HepG2 (cell line): Measurements from ENCODE around the gene PXK. TPM values are rescaled to one million over a fixed set of nuclear protein-coding genes. Genes with fewer than 3 reads are reported as not detected.

ENCODE experiments used
- IRX3 ChIP-seq: sonication (generic); formaldehyde crosslinking; IDR thresholded peaks from 2 replicates; pipeline ENCODE4 v1.8.1; 2023; ENCODE audit warnings: mild to moderate bottlenecking, low read depth, missing genetic modification reagents, borderline replicate concordance
- MED8 ChIP-seq: sonication (generic); formaldehyde crosslinking; IDR thresholded peaks from 2 replicates; pipeline ENCODE4 v1.8.1; 2023; ENCODE audit warnings: mild to moderate bottlenecking, missing genetic modification reagents; ENCODE audit not compliant: insufficient replicate concordance
- NFKB2 ChIP-seq: sonication (generic); formaldehyde crosslinking; IDR thresholded peaks from 2 replicates; pipeline ENCODE4 v1.4.0; 2020; ENCODE audit warnings: missing genetic modification reagents, borderline replicate concordance
- RFXAP ChIP-seq: sonication (generic); formaldehyde crosslinking; IDR thresholded peaks from 2 replicates; pipeline ENCODE4 v1.4.0; 2020; ENCODE audit warnings: missing genetic modification reagents, borderline replicate concordance
- ZC3H4 ChIP-seq: sonication (generic); formaldehyde crosslinking; IDR thresholded peaks from 2 replicates; pipeline ENCODE4 v1.4.0; 2020; ENCODE audit warnings: missing genetic modification reagents, borderline replicate concordance
- ZNF180 ChIP-seq: sonication (generic); formaldehyde crosslinking; IDR thresholded peaks from 2 replicates; pipeline ENCODE4 v1.4.0; 2020; ENCODE audit warnings: low read depth, missing genetic modification reagents, borderline replicate concordance
- ZNF232 ChIP-seq: sonication (generic); formaldehyde crosslinking; IDR thresholded peaks from 2 replicates; pipeline ENCODE4 v1.4.0; 2020; ENCODE audit warnings: missing genetic modification reagents, borderline replicate concordance
- ZNF501 ChIP-seq: sonication (generic); formaldehyde crosslinking; IDR thresholded peaks from 2 replicates; pipeline ENCODE4 v1.5.1; 2020; ENCODE audit warnings: mild to moderate bottlenecking, moderate library complexity, missing genetic modification reagents
- ZNF577 ChIP-seq: sonication (generic); formaldehyde crosslinking; IDR thresholded peaks from 2 replicates; pipeline ENCODE4 v1.4.0; 2020; ENCODE audit warnings: mild to moderate bottlenecking, low read depth, missing genetic modification reagents, borderline replicate concordance
- polyA plus RNA-seq, 8 experiments: library from polyadenylated mRNA; depleted of rRNA in 3 of 8; stranded (reverse) in 7 of 8; unstranded in 1 of 8; fragments of >200 nt; fragmentation: Illumina TruSeq in 4 of 8; extraction: Trizol in 4 of 8; gene quantifications; 2 replicates each; pipeline versions ENCODE4 v1.2.1 to v1.2.3, GENCODE V29; 2011 to 2016; ENCODE audit warnings: low read depth in 4 of 8, missing spikeins in 1 of 8, mixed read lengths in 1 of 8; ENCODE audit not compliant: insufficient read depth in 1 of 8
- total RNA-seq, 5 experiments: library from RNA; depleted of rRNA; stranded (reverse); fragments of >200 nt; fragmentation: Illumina TruSeq; extraction: Trizol; gene quantifications; 2 replicates each; pipeline ENCODE4 v1.2.3, GENCODE V29; 2016; ENCODE audit warnings: low read depth in 1 of 5
- TF ChIP-seq, protein P1 (sequence below): sonication (generic); formaldehyde crosslinking; IDR thresholded peaks from 2 replicates; pipeline ENCODE4 v1.4.0; 2020; ENCODE audit warnings: missing genetic modification reagents; ENCODE audit errors: not compliant biosample characterization
- TF ChIP-seq, protein P2 (sequence below): sonication (generic); formaldehyde crosslinking; IDR thresholded peaks from 2 replicates; pipeline ENCODE4 v1.8.1; 2023; ENCODE audit warnings: mild to moderate bottlenecking, missing genetic modification reagents, borderline replicate concordance
- TF ChIP-seq, protein P3 (sequence below): sonication (generic); formaldehyde crosslinking; IDR thresholded peaks from 2 replicates; pipeline ENCODE4 v1.4.0; 2020; ENCODE audit warnings: missing genetic modification reagents, borderline replicate concordance
- TF ChIP-seq, protein P4 (sequence below), 2 experiments: sonication (generic) in 1 of 2; formaldehyde crosslinking in 1 of 2; IDR thresholded peaks; 2 replicates each; pipeline versions ENCODE4 v1.4.0 to v1.6.1; 2018 to 2020; ENCODE audit warnings: missing genetic modification reagents in 2 of 2, borderline replicate concordance in 1 of 2, low read depth in 1 of 2, mild to moderate bottlenecking in 1 of 2, missing biosample characterization in 1 of 2
- TF ChIP-seq, protein P5 (sequence below): conservative IDR thresholded peaks from 2 replicates; pipeline ENCODE4 v1.6.1; 2018; ENCODE audit warnings: missing genetic modification reagents
- TF ChIP-seq, protein P6 (sequence below): sonication (generic); formaldehyde crosslinking; conservative IDR thresholded peaks from 2 replicates; pipeline ENCODE4 v1.4.0; 2020; ENCODE audit warnings: missing genetic modification reagents

PXK gene
- total and polyA plus RNA-seq, 2 of the 13 experiments (the other 11 are each of a cell fraction or from before 2014, with no cell fraction given): 6.4 to 18.6 TPM

DNA sequence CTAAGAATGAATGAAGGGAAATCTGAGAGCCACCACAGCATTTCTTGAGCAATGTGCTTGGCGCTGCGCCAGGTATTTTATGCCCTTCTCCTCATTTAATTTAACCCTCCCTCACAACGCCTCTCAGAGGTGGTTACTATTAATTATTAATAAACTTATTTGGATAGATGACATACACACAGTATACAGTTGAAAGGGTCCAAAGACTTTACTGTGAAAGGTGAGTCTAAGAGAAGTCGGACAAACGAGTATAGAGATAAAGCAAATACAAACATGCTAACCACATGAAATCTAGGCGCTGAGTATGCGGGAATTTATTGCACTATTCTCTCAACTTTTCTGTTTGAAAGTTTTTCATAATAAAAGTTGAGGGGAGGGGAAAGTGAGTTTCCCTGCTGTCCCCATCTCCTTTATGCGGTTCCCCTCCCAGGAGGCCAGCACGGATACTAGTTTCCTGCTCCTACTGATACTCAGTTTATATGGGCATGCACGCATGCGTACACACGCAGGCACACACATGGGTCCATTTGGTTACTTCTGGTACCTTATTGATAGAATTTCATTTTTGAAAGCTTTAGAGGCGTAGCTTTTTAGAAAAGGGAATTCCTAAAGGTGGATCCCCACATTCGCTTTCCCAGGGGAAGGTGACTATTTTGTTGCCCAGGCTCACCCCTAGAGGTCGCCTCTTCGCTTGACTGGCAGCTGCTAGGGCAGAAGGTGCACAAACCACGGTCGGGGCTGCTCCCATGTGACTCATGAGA is 130.7 kb downstream of the PXK start (continued):
- TF ChIP-seq, protein P1, sequence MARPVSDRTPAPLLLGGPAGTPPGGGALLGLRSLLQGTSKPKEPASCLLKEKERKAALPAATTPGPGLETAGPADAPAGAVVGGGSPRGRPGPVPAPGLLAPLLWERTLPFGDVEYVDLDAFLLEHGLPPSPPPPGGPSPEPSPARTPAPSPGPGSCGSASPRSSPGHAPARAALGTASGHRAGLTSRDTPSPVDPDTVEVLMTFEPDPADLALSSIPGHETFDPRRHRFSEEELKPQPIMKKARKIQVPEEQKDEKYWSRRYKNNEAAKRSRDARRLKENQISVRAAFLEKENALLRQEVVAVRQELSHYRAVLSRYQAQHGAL (CRISPR knock-in tag): no peak
- TF ChIP-seq ZC3H4 (CRISPR knock-in tag): no peak
- TF ChIP-seq ZNF232: no peak
- peak; percentile 57; the same call in 1 of the 2 replicates for TF ChIP-seq ZNF501 (CRISPR knock-in tag)
- TF ChIP-seq NFKB2 (CRISPR knock-in tag): no peak; the same call in 1 of the 2 replicates
- TF ChIP-seq ZNF180 (CRISPR knock-in tag): no peak
- TF ChIP-seq RFXAP (CRISPR knock-in tag): no peak
- TF ChIP-seq, protein P2, sequence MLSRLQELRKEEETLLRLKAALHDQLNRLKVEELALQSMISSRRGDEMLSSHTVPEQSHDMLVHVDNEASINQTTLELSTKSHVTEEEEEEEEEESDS (CRISPR knock-in tag): no peak
- TF ChIP-seq MED8 (CRISPR knock-in tag): no peak
- TF ChIP-seq, protein P3, sequence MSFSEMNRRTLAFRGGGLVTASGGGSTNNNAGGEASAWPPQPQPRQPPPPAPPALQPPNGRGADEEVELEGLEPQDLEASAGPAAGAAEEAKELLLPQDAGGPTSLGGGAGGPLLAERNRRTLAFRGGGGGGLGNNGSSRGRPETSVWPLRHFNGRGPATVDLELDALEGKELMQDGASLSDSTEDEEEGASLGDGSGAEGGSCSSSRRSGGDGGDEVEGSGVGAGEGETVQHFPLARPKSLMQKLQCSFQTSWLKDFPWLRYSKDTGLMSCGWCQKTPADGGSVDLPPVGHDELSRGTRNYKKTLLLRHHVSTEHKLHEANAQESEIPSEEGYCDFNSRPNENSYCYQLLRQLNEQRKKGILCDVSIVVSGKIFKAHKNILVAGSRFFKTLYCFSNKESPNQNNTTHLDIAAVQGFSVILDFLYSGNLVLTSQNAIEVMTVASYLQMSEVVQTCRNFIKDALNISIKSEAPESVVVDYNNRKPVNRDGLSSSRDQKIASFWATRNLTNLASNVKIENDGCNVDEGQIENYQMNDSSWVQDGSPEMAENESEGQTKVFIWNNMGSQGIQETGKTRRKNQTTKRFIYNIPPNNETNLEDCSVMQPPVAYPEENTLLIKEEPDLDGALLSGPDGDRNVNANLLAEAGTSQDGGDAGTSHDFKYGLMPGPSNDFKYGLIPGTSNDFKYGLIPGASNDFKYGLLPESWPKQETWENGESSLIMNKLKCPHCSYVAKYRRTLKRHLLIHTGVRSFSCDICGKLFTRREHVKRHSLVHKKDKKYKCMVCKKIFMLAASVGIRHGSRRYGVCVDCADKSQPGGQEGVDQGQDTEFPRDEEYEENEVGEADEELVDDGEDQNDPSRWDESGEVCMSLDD (CRISPR knock-in tag): no peak
- TF ChIP-seq, protein P4, sequence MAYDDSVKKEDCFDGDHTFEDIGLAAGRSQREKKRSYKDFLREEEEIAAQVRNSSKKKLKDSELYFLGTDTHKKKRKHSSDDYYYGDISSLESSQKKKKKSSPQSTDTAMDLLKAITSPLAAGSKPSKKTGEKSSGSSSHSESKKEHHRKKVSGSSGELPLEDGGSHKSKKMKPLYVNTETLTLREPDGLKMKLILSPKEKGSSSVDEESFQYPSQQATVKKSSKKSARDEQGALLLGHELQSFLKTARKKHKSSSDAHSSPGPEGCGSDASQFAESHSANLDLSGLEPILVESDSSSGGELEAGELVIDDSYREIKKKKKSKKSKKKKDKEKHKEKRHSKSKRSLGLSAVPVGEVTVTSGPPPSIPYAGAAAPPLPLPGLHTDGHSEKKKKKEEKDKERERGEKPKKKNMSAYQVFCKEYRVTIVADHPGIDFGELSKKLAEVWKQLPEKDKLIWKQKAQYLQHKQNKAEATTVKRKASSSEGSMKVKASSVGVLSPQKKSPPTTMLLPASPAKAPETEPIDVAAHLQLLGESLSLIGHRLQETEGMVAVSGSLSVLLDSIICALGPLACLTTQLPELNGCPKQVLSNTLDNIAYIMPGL (CRISPR knock-in tag; IDR thresholded peaks at IDR 0.05; ENCODE audit: borderline replicate concordance in 1 of 2, low read depth in 1 of 2): peak; percentile 82 to 86
- TF ChIP-seq ZNF577 (CRISPR knock-in tag): no peak
- no peak for TF ChIP-seq IRX3 (CRISPR knock-in tag)
- TF ChIP-seq, protein P5, sequence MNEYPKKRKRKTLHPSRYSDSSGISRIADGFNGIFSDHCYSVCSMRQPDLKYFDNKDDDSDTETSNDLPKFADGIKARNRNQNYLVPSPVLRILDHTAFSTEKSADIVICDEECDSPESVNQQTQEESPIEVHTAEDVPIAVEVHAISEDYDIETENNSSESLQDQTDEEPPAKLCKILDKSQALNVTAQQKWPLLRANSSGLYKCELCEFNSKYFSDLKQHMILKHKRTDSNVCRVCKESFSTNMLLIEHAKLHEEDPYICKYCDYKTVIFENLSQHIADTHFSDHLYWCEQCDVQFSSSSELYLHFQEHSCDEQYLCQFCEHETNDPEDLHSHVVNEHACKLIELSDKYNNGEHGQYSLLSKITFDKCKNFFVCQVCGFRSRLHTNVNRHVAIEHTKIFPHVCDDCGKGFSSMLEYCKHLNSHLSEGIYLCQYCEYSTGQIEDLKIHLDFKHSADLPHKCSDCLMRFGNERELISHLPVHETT (CRISPR knock-in tag): no peak
- TF ChIP-seq, protein P6, sequence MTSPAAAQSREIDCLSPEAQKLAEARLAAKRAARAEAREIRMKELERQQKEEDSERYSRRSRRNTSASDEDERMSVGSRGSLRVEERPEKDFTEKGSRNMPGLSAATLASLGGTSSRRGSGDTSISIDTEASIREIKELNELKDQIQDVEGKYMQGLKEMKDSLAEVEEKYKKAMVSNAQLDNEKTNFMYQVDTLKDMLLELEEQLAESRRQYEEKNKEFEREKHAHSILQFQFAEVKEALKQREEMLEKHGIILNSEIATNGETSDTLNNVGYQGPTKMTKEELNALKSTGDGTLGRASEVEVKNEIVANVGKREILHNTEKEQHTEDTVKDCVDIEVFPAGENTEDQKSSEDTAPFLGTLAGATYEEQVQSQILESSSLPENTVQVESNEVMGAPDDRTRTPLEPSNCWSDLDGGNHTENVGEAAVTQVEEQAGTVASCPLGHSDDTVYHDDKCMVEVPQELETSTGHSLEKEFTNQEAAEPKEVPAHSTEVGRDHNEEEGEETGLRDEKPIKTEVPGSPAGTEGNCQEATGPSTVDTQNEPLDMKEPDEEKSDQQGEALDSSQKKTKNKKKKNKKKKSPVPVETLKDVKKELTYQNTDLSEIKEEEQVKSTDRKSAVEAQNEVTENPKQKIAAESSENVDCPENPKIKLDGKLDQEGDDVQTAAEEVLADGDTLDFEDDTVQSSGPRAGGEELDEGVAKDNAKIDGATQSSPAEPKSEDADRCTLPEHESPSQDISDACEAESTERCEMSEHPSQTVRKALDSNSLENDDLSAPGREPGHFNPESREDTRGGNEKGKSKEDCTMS: no peak
